ENCODE measurements around the gene RPF1. TPM values are rescaled to one million over a fixed set of nuclear protein-coding genes. Genes with fewer than 3 reads are reported as not detected.

Gene RPF1
- total and polyA plus RNA-seq, 2 of the 4 experiments (the other 2 are of a cell fraction) = 28.4 to 30.3 TPM

GRCh38 chr1:84489766-84490165 is 10.7 kb downstream of the RPF1 start:
- ChIA-PET CTCF (interaction anchor here (1.3 kb wide), 1 partner anchor 14 kb away, joined by 3 read pairs; no protein-coding TSS in a partner anchor), POLR2A (ENCODE audit: unreplicated experiment) (no interaction called here)
- Histone ChIP-seq H4K91ac (ENCODE audit: insufficient read depth, low read depth, low read length) (no peak overlapping the region), H4K20me1 (ENCODE audit: insufficient read depth, low read length) (no peaks in the 10 kb centered on the region; the same call in 1 of the 2 replicates), H3K4me2 (ENCODE audit: low read depth, low read length) (no peak overlapping the region), H2BK15ac (ENCODE audit: low read depth, low read length) (no peak overlapping the region), H2BK5ac (ENCODE audit: low read depth, low read length, poor library complexity, severe bottlenecking) (peak overlapping the region; percentile 79), H3K4ac (ENCODE audit: low read depth, low read length) (no peak overlapping the region), H3K9me3 (ENCODE audit: control insufficient read depth, insufficient read depth, low read length) (no peaks in the 10 kb centered on the region), H2AK9ac (replicated peaks; ENCODE audit: low read depth, low read length, poor library complexity) (no peak overlapping the region), H2BK120ac (ENCODE audit: low read depth, low read length) (no peak overlapping the region), H4K8ac (ENCODE audit: low read depth in 2 of 2, low read length in 2 of 2) (no peak overlapping the region), H2AFZ (replicated peaks; ENCODE audit: low read length, poor library complexity) (no peak overlapping the region), H3K23ac (ENCODE audit: low read depth, low read length) (no peak overlapping the region), H3K4me3 (ENCODE audit: insufficient read depth, low read depth, low read length) (no peak overlapping the region), H3K18ac (ENCODE audit: low read depth, low read length) (no peak overlapping the region), H3K27ac (ENCODE audit: insufficient read depth, low read length) (no peak overlapping the region), H3K14ac (replicated peaks; ENCODE audit: low read depth, low read length) (no peak overlapping the region), H3K4me1 (ENCODE audit: control insufficient read depth, insufficient read depth, low read length) (peaks cover 3% of the 10 kb centered on the region), H3K9ac (ENCODE audit: low read depth, low read length) (no peak overlapping the region), H3K9me1 (ENCODE audit: insufficient read depth, low read length) (peaks cover 3% of the 10 kb centered on the region; the same call in 1 of the 2 replicates), H3K36me3 (ENCODE audit: control insufficient read depth, insufficient read depth, low read length) (peaks cover 21% of the 10 kb centered on the region), H3K27me3 (ENCODE audit: control insufficient read depth, insufficient read depth, low read length) (no peaks in the 10 kb centered on the region), H3K56ac (ENCODE audit: extremely low read depth, insufficient read depth, low read length) (no peak overlapping the region), H2BK20ac (ENCODE audit: low read depth, low read length) (no peak overlapping the region), H2AK5ac (ENCODE audit: low read depth, low read length) (no peak overlapping the region), H4K5ac (ENCODE audit: low read depth, low read length) (no peak overlapping the region), H3K79me1 (ENCODE audit: low read depth in 1 of 2, low read length in 2 of 2) (peaks cover 8 to 38% of the 10 kb centered on the region in 2 experiments)
- in situ Hi-C loops (cut with MboI; ENCODE audit: low sequenced_read_pairs) (no loop called here), intact Hi-C loops (cut with micrococcal nuclease) (no loop called here), dilution Hi-C loops (cut with HindIII; ENCODE audit: low sequenced_read_pairs, unreplicated experiment) (no loop called here)
- BruUV-seq (replicated peaks) = no TSS peak
- peak; percentile 74 for ATAC-seq (ENCODE audit: low read depth)
- peak; percentile 15 for DNase-seq
- TF ChIP-seq RCOR1 (IDR thresholded peaks at IDR 0.05; ENCODE audit: insufficient replicate concordance, low read length) (no peak), FOS (IDR thresholded peaks at IDR 0.05; ENCODE audit: low read depth, low read length) (no peak), CTCF (conservative IDR thresholded peaks at IDR 0.05; ENCODE audit: low read depth, low read length) (no peak), MAFK (IDR thresholded peaks at IDR 0.05; ENCODE audit: low read depth, low read length) (no peak), POLR2A (IDR thresholded peaks at IDR 0.05; ENCODE audit: low read depth, low read length) (no peak), CHD1 (IDR thresholded peaks at IDR 0.05; ENCODE audit: low read depth, low read length) (no peak), BHLHE40 (IDR thresholded peaks at IDR 0.05; ENCODE audit: low read depth, low read length) (no peak), CEBPB (IDR thresholded peaks at IDR 0.05; ENCODE audit: low read depth, low read length) (no peak), SMC3 (IDR thresholded peaks at IDR 0.05; ENCODE audit: low read depth, low read length) (no peak), ELK1 (IDR thresholded peaks at IDR 0.05; ENCODE audit: borderline replicate concordance, low read depth, low read length) (no peak), USF2 (IDR thresholded peaks at IDR 0.05; ENCODE audit: low read depth, low read length) (no peak), MXI1 (IDR thresholded peaks at IDR 0.05; ENCODE audit: borderline replicate concordance, low read depth, low read length) (no peak), RFX5 (IDR thresholded peaks at IDR 0.05; ENCODE audit: low read depth, low read length) (no peak), RAD21 (IDR thresholded peaks at IDR 0.05; ENCODE audit: low read length) (no peak)
- no CpG with 5 or more reads among the region's 2 CpGs for WGBS, 2 experiments (ENCODE audit: extremely low coverage in 2 of 2, insufficient read length in 1 of 2)

Data from IMR-90 (cell line).